ENCODE data around the gene RELA.

The RELA gene

DNA sequence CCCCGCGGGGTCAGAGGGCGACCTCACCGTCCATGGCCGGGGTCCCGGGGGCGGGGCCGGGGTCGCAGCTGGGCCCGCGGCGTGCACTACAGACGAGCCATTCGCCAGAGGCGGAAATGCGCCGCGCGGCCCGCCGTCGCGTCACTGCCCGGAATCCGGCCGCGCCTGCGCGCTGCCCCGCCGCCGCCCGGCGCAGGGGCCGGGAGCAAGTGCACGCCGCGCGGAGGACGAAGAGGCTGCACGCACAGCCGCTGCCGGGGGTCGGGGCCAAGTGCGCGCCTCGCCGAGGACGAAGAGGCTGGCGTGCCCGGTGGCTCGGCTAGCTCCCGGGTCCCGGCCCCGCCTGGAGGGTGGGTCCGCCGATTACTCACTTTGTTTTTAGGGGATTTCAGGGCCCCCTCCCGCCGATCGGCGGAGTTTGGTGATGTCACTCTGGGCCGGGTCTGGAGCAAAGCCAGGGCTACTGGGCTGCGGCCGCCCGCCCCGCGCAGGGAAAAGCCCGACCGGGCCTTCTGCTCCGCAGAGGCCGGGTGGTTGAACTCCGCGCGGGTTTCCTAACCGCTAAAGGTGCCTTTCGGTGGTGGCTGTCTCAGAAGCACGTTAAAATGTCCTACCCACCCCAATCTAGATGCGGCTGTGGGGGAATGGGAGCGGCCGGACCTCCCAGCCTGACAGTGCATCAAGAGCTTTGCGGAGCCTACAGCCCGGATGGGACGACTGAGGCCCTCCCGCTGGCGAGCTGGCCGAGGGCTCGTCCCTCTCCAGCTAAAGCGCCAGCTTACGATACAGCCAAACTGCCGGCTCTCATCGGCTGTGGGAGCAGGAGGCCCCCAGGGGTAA, at the start of gene RELA (continued):
- TF ChIP-seq KLF7 (tag by site-specific recombination; IDR thresholded peaks at IDR 0.05; ENCODE audit: borderline replicate concordance) (0 out of 2 replicates have a peak, but pooled peaks have one; percentile 48), ZNF423 (tag by site-specific recombination; IDR thresholded peaks at IDR 0.05) (no peak), SETDB1 (IDR thresholded peaks at IDR 0.05; ENCODE audit: insufficient read length, low read length) (no peak), ZNF133 (tag by site-specific recombination; IDR thresholded peaks at IDR 0.05) (no peak), HOXA7 (CRISPR knock-in tag; IDR thresholded peaks at IDR 0.05; ENCODE audit: borderline replicate concordance) (no peak), SP7 (tag by site-specific recombination; IDR thresholded peaks at IDR 0.05) (peak; percentile 55; the same call in 1 of the 2 replicates), ZNF24 (tag by site-specific recombination; IDR thresholded peaks at IDR 0.05) (no peak; the same call in 1 of the 2 replicates), ZNF239 (tag by site-specific recombination; IDR thresholded peaks at IDR 0.05) (no peak), ZNF311 (tag by site-specific recombination; IDR thresholded peaks at IDR 0.05; ENCODE audit: borderline replicate concordance) (no peak), ZNF324 (tag by site-specific recombination; IDR thresholded peaks at IDR 0.05) (no peak; the same call in 1 of the 2 replicates), ZNF140 (tag by site-specific recombination; IDR thresholded peaks at IDR 0.05) (no peak), ZNF138 (tag by site-specific recombination; IDR thresholded peaks at IDR 0.05; ENCODE audit: borderline replicate concordance) (no peak), ZNF169 (tag by site-specific recombination; IDR thresholded peaks at IDR 0.05) (no peak), ZNF629 (tag by site-specific recombination; IDR thresholded peaks at IDR 0.05) (peak; percentile 82), ZNF155 (tag by site-specific recombination; IDR thresholded peaks at IDR 0.05) (no peak), ZNF792 (tag by site-specific recombination; IDR thresholded peaks at IDR 0.05) (no peak), ZNF23 (tag by site-specific recombination; IDR thresholded peaks at IDR 0.05; ENCODE audit: borderline replicate concordance) (no peak), ZFHX2 (tag by site-specific recombination; conservative IDR thresholded peaks at IDR 0.05) (no peak), ZNF404 (tag by site-specific recombination; IDR thresholded peaks at IDR 0.05) (no peak), ZNF112 (tag by site-specific recombination; IDR thresholded peaks at IDR 0.05) (no peak)
- TF ChIP-seq, protein P1, sequence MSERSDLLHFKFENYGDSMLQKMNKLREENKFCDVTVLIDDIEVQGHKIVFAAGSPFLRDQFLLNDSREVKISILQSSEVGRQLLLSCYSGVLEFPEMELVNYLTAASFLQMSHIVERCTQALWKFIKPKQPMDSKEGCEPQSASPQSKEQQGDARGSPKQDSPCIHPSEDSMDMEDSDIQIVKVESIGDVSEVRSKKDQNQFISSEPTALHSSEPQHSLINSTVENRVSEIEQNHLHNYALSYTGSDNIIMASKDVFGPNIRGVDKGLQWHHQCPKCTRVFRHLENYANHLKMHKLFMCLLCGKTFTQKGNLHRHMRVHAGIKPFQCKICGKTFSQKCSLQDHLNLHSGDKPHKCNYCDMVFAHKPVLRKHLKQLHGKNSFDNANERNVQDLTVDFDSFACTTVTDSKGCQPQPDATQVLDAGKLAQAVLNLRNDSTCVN (tag by site-specific recombination; optimal IDR thresholded peaks at IDR 0.05): peak; percentile 80
- TF ChIP-seq, protein P2, sequence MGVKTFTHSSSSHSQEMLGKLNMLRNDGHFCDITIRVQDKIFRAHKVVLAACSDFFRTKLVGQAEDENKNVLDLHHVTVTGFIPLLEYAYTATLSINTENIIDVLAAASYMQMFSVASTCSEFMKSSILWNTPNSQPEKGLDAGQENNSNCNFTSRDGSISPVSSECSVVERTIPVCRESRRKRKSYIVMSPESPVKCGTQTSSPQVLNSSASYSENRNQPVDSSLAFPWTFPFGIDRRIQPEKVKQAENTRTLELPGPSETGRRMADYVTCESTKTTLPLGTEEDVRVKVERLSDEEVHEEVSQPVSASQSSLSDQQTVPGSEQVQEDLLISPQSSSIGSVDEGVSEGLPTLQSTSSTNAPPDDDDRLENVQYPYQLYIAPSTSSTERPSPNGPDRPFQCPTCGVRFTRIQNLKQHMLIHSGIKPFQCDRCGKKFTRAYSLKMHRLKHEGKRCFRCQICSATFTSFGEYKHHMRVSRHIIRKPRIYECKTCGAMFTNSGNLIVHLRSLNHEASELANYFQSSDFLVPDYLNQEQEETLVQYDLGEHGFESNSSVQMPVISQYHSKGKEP (tag by site-specific recombination; IDR thresholded peaks at IDR 0.05): no peak
- TF ChIP-seq, protein P3, sequence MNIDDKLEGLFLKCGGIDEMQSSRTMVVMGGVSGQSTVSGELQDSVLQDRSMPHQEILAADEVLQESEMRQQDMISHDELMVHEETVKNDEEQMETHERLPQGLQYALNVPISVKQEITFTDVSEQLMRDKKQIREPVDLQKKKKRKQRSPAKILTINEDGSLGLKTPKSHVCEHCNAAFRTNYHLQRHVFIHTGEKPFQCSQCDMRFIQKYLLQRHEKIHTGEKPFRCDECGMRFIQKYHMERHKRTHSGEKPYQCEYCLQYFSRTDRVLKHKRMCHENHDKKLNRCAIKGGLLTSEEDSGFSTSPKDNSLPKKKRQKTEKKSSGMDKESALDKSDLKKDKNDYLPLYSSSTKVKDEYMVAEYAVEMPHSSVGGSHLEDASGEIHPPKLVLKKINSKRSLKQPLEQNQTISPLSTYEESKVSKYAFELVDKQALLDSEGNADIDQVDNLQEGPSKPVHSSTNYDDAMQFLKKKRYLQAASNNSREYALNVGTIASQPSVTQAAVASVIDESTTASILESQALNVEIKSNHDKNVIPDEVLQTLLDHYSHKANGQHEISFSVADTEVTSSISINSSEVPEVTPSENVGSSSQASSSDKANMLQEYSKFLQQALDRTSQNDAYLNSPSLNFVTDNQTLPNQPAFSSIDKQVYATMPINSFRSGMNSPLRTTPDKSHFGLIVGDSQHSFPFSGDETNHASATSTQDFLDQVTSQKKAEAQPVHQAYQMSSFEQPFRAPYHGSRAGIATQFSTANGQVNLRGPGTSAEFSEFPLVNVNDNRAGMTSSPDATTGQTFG (tag by site-specific recombination; IDR thresholded peaks at IDR 0.05; ENCODE audit: borderline replicate concordance): no peak
- TF ChIP-seq, protein P4, sequence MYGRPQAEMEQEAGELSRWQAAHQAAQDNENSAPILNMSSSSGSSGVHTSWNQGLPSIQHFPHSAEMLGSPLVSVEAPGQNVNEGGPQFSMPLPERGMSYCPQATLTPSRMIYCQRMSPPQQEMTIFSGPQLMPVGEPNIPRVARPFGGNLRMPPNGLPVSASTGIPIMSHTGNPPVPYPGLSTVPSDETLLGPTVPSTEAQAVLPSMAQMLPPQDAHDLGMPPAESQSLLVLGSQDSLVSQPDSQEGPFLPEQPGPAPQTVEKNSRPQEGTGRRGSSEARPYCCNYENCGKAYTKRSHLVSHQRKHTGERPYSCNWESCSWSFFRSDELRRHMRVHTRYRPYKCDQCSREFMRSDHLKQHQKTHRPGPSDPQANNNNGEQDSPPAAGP (tag by site-specific recombination; IDR thresholded peaks at IDR 0.05): peak; percentile 59; the same call in 1 of the 2 replicates
- TF ChIP-seq, protein P5, sequence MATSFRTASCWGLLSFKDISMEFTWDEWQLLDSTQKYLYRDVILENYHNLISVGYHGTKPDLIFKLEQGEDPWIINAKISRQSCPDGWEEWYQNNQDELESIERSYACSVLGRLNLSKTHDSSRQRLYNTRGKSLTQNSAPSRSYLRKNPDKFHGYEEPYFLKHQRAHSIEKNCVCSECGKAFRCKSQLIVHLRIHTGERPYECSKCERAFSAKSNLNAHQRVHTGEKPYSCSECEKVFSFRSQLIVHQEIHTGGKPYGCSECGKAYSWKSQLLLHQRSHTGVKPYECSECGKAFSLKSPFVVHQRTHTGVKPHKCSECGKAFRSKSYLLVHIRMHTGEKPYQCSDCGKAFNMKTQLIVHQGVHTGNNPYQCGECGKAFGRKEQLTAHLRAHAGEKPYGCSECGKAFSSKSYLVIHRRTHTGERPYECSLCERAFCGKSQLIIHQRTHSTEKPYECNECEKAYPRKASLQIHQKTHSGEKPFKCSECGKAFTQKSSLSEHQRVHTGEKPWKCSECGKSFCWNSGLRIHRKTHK (tag by site-specific recombination; IDR thresholded peaks at IDR 0.05): no peak
- TF ChIP-seq, protein P6, sequence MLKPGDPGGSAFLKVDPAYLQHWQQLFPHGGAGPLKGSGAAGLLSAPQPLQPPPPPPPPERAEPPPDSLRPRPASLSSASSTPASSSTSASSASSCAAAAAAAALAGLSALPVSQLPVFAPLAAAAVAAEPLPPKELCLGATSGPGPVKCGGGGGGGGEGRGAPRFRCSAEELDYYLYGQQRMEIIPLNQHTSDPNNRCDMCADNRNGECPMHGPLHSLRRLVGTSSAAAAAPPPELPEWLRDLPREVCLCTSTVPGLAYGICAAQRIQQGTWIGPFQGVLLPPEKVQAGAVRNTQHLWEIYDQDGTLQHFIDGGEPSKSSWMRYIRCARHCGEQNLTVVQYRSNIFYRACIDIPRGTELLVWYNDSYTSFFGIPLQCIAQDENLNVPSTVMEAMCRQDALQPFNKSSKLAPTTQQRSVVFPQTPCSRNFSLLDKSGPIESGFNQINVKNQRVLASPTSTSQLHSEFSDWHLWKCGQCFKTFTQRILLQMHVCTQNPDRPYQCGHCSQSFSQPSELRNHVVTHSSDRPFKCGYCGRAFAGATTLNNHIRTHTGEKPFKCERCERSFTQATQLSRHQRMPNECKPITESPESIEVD (tag by site-specific recombination; IDR thresholded peaks at IDR 0.05): no peak

All from HEK293 (cell line).